GM23338 (cell line): Measurements from ENCODE around the gene PARP12. TPM values are rescaled to one million over a fixed set of nuclear protein-coding genes. Genes with fewer than 3 reads are reported as not detected.

Source experiments
- ATAC-seq: fragments of 200-7000 bp; cut with Tn5 transposase; 3 replicates; pipeline ENCODE4 v1.9.1; 2020
- DNase-seq: peaks from one replicate; pipeline ENCODE4 v3.0.0-alpha.2; 2015; ENCODE audit warnings: low spot score
- H2AFZ ChIP-seq: fragments of 200-600 bp; sonication (generic); 2 replicates; pipeline ENCODE4 v1.8.0; 2016; ENCODE audit warnings: antibody characterized with exemption, mild to moderate bottlenecking, moderate library complexity
- H3F3A ChIP-seq: fragments of 200-600 bp; sonication (generic); replicated peaks from 2 replicates; pipeline ENCODE4 v1.8.0; 2017; ENCODE audit warnings: antibody characterized with exemption, mixed run types, low read depth
- H3K27ac ChIP-seq: fragments of 200-600 bp; sonication (generic); 2 replicates; pipeline ENCODE4 v1.6.1; 2016; ENCODE audit warnings: low read depth
- H3K27me3 ChIP-seq: fragments of 200-600 bp; sonication (generic); 2 replicates; pipeline ENCODE4 v1.8.0; 2016; ENCODE audit warnings: mild to moderate bottlenecking, mixed run types, moderate library complexity; ENCODE audit not compliant: insufficient read depth
- H3K36me3 ChIP-seq: fragments of 200-600 bp; sonication (generic); 2 replicates; pipeline ENCODE4 v1.8.0; 2016; ENCODE audit warnings: mild to moderate bottlenecking; ENCODE audit not compliant: insufficient read depth
- H3K4me1 ChIP-seq: fragments of 200-600 bp; sonication (generic); 2 replicates; pipeline ENCODE4 v1.8.0; 2016; ENCODE audit warnings: mild to moderate bottlenecking, moderate library complexity; ENCODE audit not compliant: insufficient read depth
- H3K4me2 ChIP-seq: fragments of 200-600 bp; sonication (generic); 2 replicates; pipeline ENCODE4 v1.7.1; 2017; ENCODE audit warnings: mixed run types
- H3K4me3 ChIP-seq: fragments of 200-600 bp; sonication (generic); 2 replicates; pipeline ENCODE4 v1.6.1; 2016; ENCODE audit warnings: mixed run types
- H3K79me2 ChIP-seq: fragments of 200-600 bp; sonication (generic); replicated peaks from 2 replicates; pipeline ENCODE4 v1.8.0; 2017; ENCODE audit warnings: mild to moderate bottlenecking; ENCODE audit not compliant: insufficient read depth
- H3K9me2 ChIP-seq: fragments of 200-600 bp; sonication (generic); 2 replicates; pipeline ENCODE4 v1.8.0; 2017; ENCODE audit not compliant: insufficient read depth
- H4K20me1 ChIP-seq: fragments of 200-600 bp; sonication (generic); replicated peaks from 2 replicates; pipeline ENCODE4 v1.8.0; 2017; ENCODE audit warnings: mild to moderate bottlenecking; ENCODE audit not compliant: insufficient read depth
- H3K27ac Mint-ChIP-seq: 2 replicates; pipeline ENCODE4 v1.8.0; 2020; ENCODE audit warnings: inconsistent platforms, mild to moderate bottlenecking, moderate library complexity, mixed read lengths
- H3K27me3 Mint-ChIP-seq: 3 replicates; pipeline ENCODE4 v1.8.0; 2022; ENCODE audit warnings: low read depth, mild to moderate bottlenecking, moderate library complexity, mixed read lengths, inconsistent platforms; ENCODE audit not compliant: insufficient read depth, poor library complexity
- H3K36me3 Mint-ChIP-seq: 3 replicates; pipeline ENCODE4 v1.8.0; 2021; ENCODE audit warnings: low read depth, mild to moderate bottlenecking, inconsistent platforms, moderate library complexity, mixed read lengths
- H3K4me1 Mint-ChIP-seq: 3 replicates; pipeline ENCODE4 v1.8.0; 2020; ENCODE audit warnings: mild to moderate bottlenecking, inconsistent platforms, mixed read lengths
- H3K4me3 Mint-ChIP-seq: 3 replicates; pipeline ENCODE4 v1.8.0; 2021; ENCODE audit warnings: moderate library complexity, mild to moderate bottlenecking, inconsistent platforms, mixed read lengths
- H3K9me3 Mint-ChIP-seq: 3 replicates; pipeline ENCODE4 v1.8.0; 2020; ENCODE audit warnings: moderate library complexity, mild to moderate bottlenecking, inconsistent platforms, mixed read lengths
- CREB1 ChIP-seq: fragments of 250-450 bp; sonication (Bioruptor Pico); IDR thresholded peaks from 2 replicates; pipeline ENCODE4 v1.5.0; 2020; ENCODE audit warnings: low read depth, mild to moderate bottlenecking, moderate library complexity
- CTCF ChIP-seq, 2 experiments: fragments of 200-600 bp in 1 of 2; sonication (generic) in 1 of 2; conservative IDR thresholded peaks; 2 replicates each; pipeline versions ENCODE4 v1.5.1 to v1.6.1; 2016 to 2017; ENCODE audit warnings: antibody characterized with exemption in 2 of 2, low read depth in 2 of 2, mild to moderate bottlenecking in 2 of 2, moderate library complexity in 1 of 2
- ETS1 ChIP-seq: IDR thresholded peaks from 2 replicates; pipeline ENCODE4 v1.6.1; 2016; ENCODE audit warnings: antibody characterized with exemption
- EZH2 ChIP-seq: fragments of 200-600 bp; sonication (generic); IDR thresholded peaks from one replicate; pipeline ENCODE4 v1.8.0; 2017; ENCODE audit warnings: antibody characterized with exemption, mild to moderate bottlenecking, low read depth; ENCODE audit not compliant: unreplicated experiment
- EZH2phosphoT487 ChIP-seq: fragments of 200-600 bp; sonication (generic); IDR thresholded peaks from one replicate; pipeline ENCODE4 v1.8.1; 2018; ENCODE audit warnings: antibody characterized with exemption; ENCODE audit not compliant: unreplicated experiment
- JUNB ChIP-seq: IDR thresholded peaks from one replicate; pipeline ENCODE4 v1.6.1; 2016; ENCODE audit warnings: antibody characterized with exemption; ENCODE audit not compliant: unreplicated experiment
- NANOG ChIP-seq: IDR thresholded peaks from 2 replicates; pipeline ENCODE4 v1.6.1; 2016; ENCODE audit warnings: antibody characterized with exemption, borderline replicate concordance
- POLR2AphosphoS5 ChIP-seq: IDR thresholded peaks from 2 replicates; pipeline ENCODE4 v1.6.1; 2016; ENCODE audit warnings: antibody characterized with exemption, low read depth
- REST ChIP-seq: IDR thresholded peaks from one replicate; pipeline ENCODE4 v1.6.1; 2018; ENCODE audit warnings: antibody characterized with exemption; ENCODE audit not compliant: unreplicated experiment
- STAT1 ChIP-seq: IDR thresholded peaks from one replicate; pipeline ENCODE4 v1.6.1; 2016; ENCODE audit warnings: antibody characterized with exemption; ENCODE audit not compliant: unreplicated experiment
- ZNF114 ChIP-seq: fragments of 250-450 bp; sonication (Bioruptor Pico); IDR thresholded peaks from 2 replicates; pipeline ENCODE4 v1.5.0; 2020; ENCODE audit warnings: mild to moderate bottlenecking, moderate library complexity
- ZNF331 ChIP-seq: fragments of 250-450 bp; sonication (Bioruptor Pico); IDR thresholded peaks from 2 replicates; pipeline ENCODE4 v1.5.0; 2020; ENCODE audit warnings: low read depth, mild to moderate bottlenecking, moderate library complexity
- ZNF462 ChIP-seq: fragments of 250-450 bp; sonication (Bioruptor Pico); IDR thresholded peaks from 2 replicates; pipeline ENCODE4 v1.5.0; 2020; ENCODE audit warnings: mild to moderate bottlenecking, moderate library complexity
- polyA plus RNA-seq: library from polyadenylated mRNA; unstranded; fragments of >200 nt; fragmentation: Nextera tagmentation; extraction: Ambion mirVana; gene quantifications from 2 replicates; pipeline ENCODE4 v1.2.1, GENCODE V29; 2016
- total RNA-seq: library from RNA; depleted of rRNA; stranded (reverse); fragments of >200 nt; shearing (Covaris generic); gene quantifications from 2 replicates; pipeline ENCODE4 v1.2.3, GENCODE V29; 2014

The PARP12 gene
- total and polyA plus RNA-seq, 2 experiments from 2014 or later = 2.7 to 10.3 TPM

GRCh38 chr7:140021603-140022002 is 41.1 kb downstream of the PARP12 start (continued):
- TF ChIP-seq STAT1 (no peak), ZNF114 (CRISPR knock-in tag) (no peak)

GRCh38 chr7:140019606-140020005 is 43.1 kb downstream of the PARP12 start:
- H3K9me3 Mint-ChIP-seq = no peaks in the 10 kb centered on the region
- no peaks in the 10 kb centered on the region; the same call in 2 of the 3 replicates for H3K36me3 Mint-ChIP-seq
- TF ChIP-seq CTCF (conservative IDR thresholded peaks at IDR 0.05; ENCODE audit: low read depth in 2 of 2) (no peak), NANOG (no peak), EZH2phosphoT487 (no peak), EZH2 (no peak), JUNB (no peak), POLR2AphosphoS5 (no peak), ZNF462 (no peak), ETS1 (no peak), ZNF331 (CRISPR knock-in tag) (no peak), ZNF114 (CRISPR knock-in tag) (no peak), STAT1 (no peak), REST (no peak), CREB1 (no peak)
- no peak for ATAC-seq
- H3K27me3 Mint-ChIP-seq = peaks cover 12% of the 10 kb centered on the region
- Histone ChIP-seq H3K36me3 (no peaks in the 10 kb centered on the region), H3K27ac (no peak overlapping the region), H2AFZ (no peak overlapping the region), H3K4me2 (no peak overlapping the region), H3K9me2 (no peaks in the 10 kb centered on the region), H3K79me2 (no peaks in the 10 kb centered on the region), H3K4me1 (no peaks in the 10 kb centered on the region), H3K4me3 (no peak overlapping the region), H3K27me3 (no peaks in the 10 kb centered on the region), H3F3A (no peaks in the 10 kb centered on the region), H4K20me1 (no peaks in the 10 kb centered on the region)
- DNase-seq = no peak
- no peak overlapping the region for H3K4me3 Mint-ChIP-seq
- H3K4me1 Mint-ChIP-seq = no peaks in the 10 kb centered on the region
- no peak overlapping the region for H3K27ac Mint-ChIP-seq
